AG10803 (cell line): ENCODE data around the gene NFE2L3.

Experiments
- DNase-seq: peaks from one replicate; pipeline ENCODE4 v3.0.0; 2010; ENCODE audit warnings: low read depth
- H3K4me3 ChIP-seq: 2 replicates; pipeline ENCODE4 v1.5.1; 2011; ENCODE audit warnings: mild to moderate bottlenecking, low read length, control low read depth
- TF ChIP-seq, protein P1 (sequence below): conservative IDR thresholded peaks from 2 replicates; pipeline ENCODE4 v1.5.1; 2011; ENCODE audit warnings: mild to moderate bottlenecking, low read length, control low read depth, inconsistent platforms

The NFE2L3 gene

GRCh38 chr7:26195182-26195581, 43.2 kb downstream of the NFE2L3 start:
- TF ChIP-seq, protein P1, sequence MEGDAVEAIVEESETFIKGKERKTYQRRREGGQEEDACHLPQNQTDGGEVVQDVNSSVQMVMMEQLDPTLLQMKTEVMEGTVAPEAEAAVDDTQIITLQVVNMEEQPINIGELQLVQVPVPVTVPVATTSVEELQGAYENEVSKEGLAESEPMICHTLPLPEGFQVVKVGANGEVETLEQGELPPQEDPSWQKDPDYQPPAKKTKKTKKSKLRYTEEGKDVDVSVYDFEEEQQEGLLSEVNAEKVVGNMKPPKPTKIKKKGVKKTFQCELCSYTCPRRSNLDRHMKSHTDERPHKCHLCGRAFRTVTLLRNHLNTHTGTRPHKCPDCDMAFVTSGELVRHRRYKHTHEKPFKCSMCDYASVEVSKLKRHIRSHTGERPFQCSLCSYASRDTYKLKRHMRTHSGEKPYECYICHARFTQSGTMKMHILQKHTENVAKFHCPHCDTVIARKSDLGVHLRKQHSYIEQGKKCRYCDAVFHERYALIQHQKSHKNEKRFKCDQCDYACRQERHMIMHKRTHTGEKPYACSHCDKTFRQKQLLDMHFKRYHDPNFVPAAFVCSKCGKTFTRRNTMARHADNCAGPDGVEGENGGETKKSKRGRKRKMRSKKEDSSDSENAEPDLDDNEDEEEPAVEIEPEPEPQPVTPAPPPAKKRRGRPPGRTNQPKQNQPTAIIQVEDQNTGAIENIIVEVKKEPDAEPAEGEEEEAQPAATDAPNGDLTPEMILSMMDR, result no peak
- no peak for DNase-seq
- no peak overlapping the region for H3K4me3 ChIP-seq

GRCh38 chr7:26195867-26196657, 44.1 kb downstream of the NFE2L3 start:
- DNase-seq, result no peak
- TF ChIP-seq, protein P1, result no peak
- H3K4me3 ChIP-seq, result no peak overlapping the region

GRCh38 chr7:26197153-26198115, 45.4 kb downstream of the NFE2L3 start:
- peak overlapping the region; percentile 95 for H3K4me3 ChIP-seq
- DNase-seq, result no peak
- TF ChIP-seq, protein P1, result no peak

- H3K4me3 ChIP-seq, result peak overlapping the region; percentile 95
- DNase-seq, result peak; percentile 37
- TF ChIP-seq, protein P1, result peak; percentile 73
Observed at GRCh38 chr7:26198133-26198780, 46.3 kb downstream of the NFE2L3 start.

GRCh38 chr7:26198781-26199169, 46.8 kb downstream of the NFE2L3 start:
- no peak for DNase-seq
- TF ChIP-seq, protein P1, result no peak; the same call in 1 of the 2 replicates

GRCh38 chr7:26199301-26200037, 47.5 kb downstream of the NFE2L3 start:
- TF ChIP-seq, protein P1, result no peak
- peak; percentile 36 for DNase-seq
- H3K4me3 ChIP-seq, result peak overlapping the region; percentile 95

More at GRCh38 chr7:26198781-26199169, 46.8 kb downstream of the NFE2L3 start:
- H3K4me3 ChIP-seq, result peak overlapping the region; percentile 95
